Measurements from ENCODE around the gene CTPS1. TPM values are rescaled to one million over a fixed set of nuclear protein-coding genes. Genes with fewer than 3 reads are reported as not detected.

The CTPS1 gene
- total RNA-seq, 1 donor from 2014 or later, result 33.0 TPM

- Histone ChIP-seq H3K4me3 (no peak overlapping the region), H3K9me3 (no peaks in the 10 kb centered on the region), H3K27me3 (no peaks in the 10 kb centered on the region), H3K36me3 (no peaks in the 10 kb centered on the region), H3K27ac (no peak overlapping the region), H3K4me1 (peaks cover 0 to 4% of the 10 kb centered on the region in 2 donors)
- intact Hi-C loops (cut with DNase I), result no loop called here
- no peak for TF ChIP-seq CTCF (IDR thresholded peaks at IDR 0.05)
- no peak for DNase-seq (ENCODE audit: low spot score in 2 of 2)
Observed at GRCh38 chr1:40971966-40972365, 7.5 kb upstream of the CTPS1 start.

- intact Hi-C loops (cut with DNase I), result no loop called here
- no peak overlapping the region for H3K27ac ChIP-seq
- DNase-seq (ENCODE audit: low spot score in 2 of 2), result no peak
- H3K9me3 ChIP-seq, result no peaks in the 10 kb centered on the region
- no peaks in the 10 kb centered on the region for H3K27me3 ChIP-seq
- no peak for TF ChIP-seq CTCF (IDR thresholded peaks at IDR 0.05)
- H3K4me3 ChIP-seq, result no peak overlapping the region
- peaks cover 0 to 14% of the 10 kb centered on the region in 2 donors for H3K4me1 ChIP-seq
- H3K36me3 ChIP-seq, result no peaks in the 10 kb centered on the region
Observed at GRCh38 chr1:40973912-40974311, 5.6 kb upstream of the CTPS1 start.

GRCh38 chr1:40974945-40975344, 4.6 kb upstream of the CTPS1 start:
- no peak for TF ChIP-seq CTCF (IDR thresholded peaks at IDR 0.05)

GRCh38 chr1:40976952-40977690, 2.4 kb upstream of the CTPS1 start:
- no peak for TF ChIP-seq CTCF (IDR thresholded peaks at IDR 0.05)
- peak overlapping the region; percentile 96 to 98 for H3K27ac ChIP-seq
- H3K4me3 ChIP-seq, result no peak overlapping the region
- no peaks in the 10 kb centered on the region for H3K36me3 ChIP-seq
- peaks cover 2 to 19% of the 10 kb centered on the region in 2 donors for H3K4me1 ChIP-seq
- H3K9me3 ChIP-seq, result no peaks in the 10 kb centered on the region
- H3K27me3 ChIP-seq, result no peaks in the 10 kb centered on the region
- intact Hi-C loops (cut with DNase I), result no loop called here
- no peak for DNase-seq (ENCODE audit: low spot score in 2 of 2)

More at GRCh38 chr1:40974945-40975344, 4.6 kb upstream of the CTPS1 start:
- H3K27me3 ChIP-seq, result no peaks in the 10 kb centered on the region
- H3K36me3 ChIP-seq, result no peaks in the 10 kb centered on the region
- intact Hi-C loops (cut with DNase I), result no loop called here
- H3K27ac ChIP-seq, result no peak overlapping the region
- H3K4me3 ChIP-seq, result no peak overlapping the region
- H3K4me1 ChIP-seq, result peaks cover 0 to 19% of the 10 kb centered on the region in 2 donors
- H3K9me3 ChIP-seq, result no peaks in the 10 kb centered on the region
- no peak for DNase-seq (ENCODE audit: low spot score in 2 of 2)

GRCh38 chr1:40977716-40978115, 1.8 kb upstream of the CTPS1 start:
- no peak overlapping the region for H3K4me3 ChIP-seq
- no peaks in the 10 kb centered on the region for H3K36me3 ChIP-seq
- H3K27me3 ChIP-seq, result no peaks in the 10 kb centered on the region
- DNase-seq (ENCODE audit: low spot score in 2 of 2), result no peak
- intact Hi-C loops (cut with DNase I), result no loop called here
- TF ChIP-seq CTCF (IDR thresholded peaks at IDR 0.05), result no peak
- H3K27ac ChIP-seq, result peak overlapping the region; percentile 96 to 98
- H3K4me1 ChIP-seq, result peaks cover 2 to 23% of the 10 kb centered on the region in 2 donors
- no peaks in the 10 kb centered on the region for H3K9me3 ChIP-seq

Measured in ascending aorta (tissue), 2 donors.